A204.1 (cell line): ENCODE measurements around the gene OSBPL6.
A peak's percentile ranks its signal among the peaks of the same experiment; 100 is the strongest.

Source experiments
- FAIRE-seq: peaks from 2 replicates; lab custom pipeline; 2012; peaks lifted over from hg19 to GRCh38; lab: Jason Lieb, UNC

The OSBPL6 gene

GRCh38 chr2:178241844-178242551 is 47.7 kb downstream of the OSBPL6 start:
- no peak for FAIRE-seq

- no peak for FAIRE-seq
Measured at GRCh38 chr2:178242552-178242883, 48.2 kb downstream of the OSBPL6 start.

GRCh38 chr2:178243961-178244360 is 49.6 kb downstream of the OSBPL6 start:
- no peak for FAIRE-seq

- FAIRE-seq, result no peak
Measured at GRCh38 chr2:178244777-178245176, 50.5 kb downstream of the OSBPL6 start.

- FAIRE-seq, result no peak
Measured at GRCh38 chr2:178246696-178247095, 52.4 kb downstream of the OSBPL6 start.

- no peak for FAIRE-seq
Measured at GRCh38 chr2:178247250-178247649, 52.9 kb downstream of the OSBPL6 start.

- FAIRE-seq, result no peak
Measured at GRCh38 chr2:178250429-178250828, 56.1 kb downstream of the OSBPL6 start.

GRCh38 chr2:178251151-178251955 is 57.0 kb downstream of the OSBPL6 start:
- FAIRE-seq, result no peak

GRCh38 chr2:178256382-178257042 is 62.2 kb downstream of the OSBPL6 start:
- FAIRE-seq, result no peak

- peak; percentile 34 for FAIRE-seq
Measured at GRCh38 chr2:178257127-178257526, 62.8 kb downstream of the OSBPL6 start.

- FAIRE-seq, result no peak
Measured at GRCh38 chr2:178258916-178259315, 64.6 kb downstream of the OSBPL6 start.

- FAIRE-seq, result no peak
Measured at GRCh38 chr2:178263159-178263860, 69.0 kb downstream of the OSBPL6 start.

- no peak for FAIRE-seq
Measured at GRCh38 chr2:178264211-178264610, 69.9 kb downstream of the OSBPL6 start.

- FAIRE-seq, result no peak
Measured at GRCh38 chr2:178265851-178266250, 71.5 kb downstream of the OSBPL6 start.

- FAIRE-seq, result no peak
Measured at GRCh38 chr2:178266445-178266844, 72.1 kb downstream of the OSBPL6 start.

GRCh38 chr2:178267660-178268059 is 73.3 kb downstream of the OSBPL6 start:
- FAIRE-seq, result no peak

GRCh38 chr2:178268435-178268834 is 74.1 kb downstream of the OSBPL6 start:
- FAIRE-seq, result no peak

- FAIRE-seq, result no peak
Measured at GRCh38 chr2:178269438-178270224, 75.3 kb downstream of the OSBPL6 start.

GRCh38 chr2:178270338-178270737 is 76.0 kb downstream of the OSBPL6 start:
- no peak for FAIRE-seq

GRCh38 chr2:178271094-178271493 is 76.8 kb downstream of the OSBPL6 start:
- FAIRE-seq, result no peak

- no peak for FAIRE-seq
Measured at GRCh38 chr2:178271629-178272333, 77.5 kb downstream of the OSBPL6 start.
